GM08714 (cell line): ENCODE data around the gene PIGQ.

Experiments
- H3K4me3 ChIP-seq: fragments of 200-500 bp; sonication (Bioruptor generic); 2 replicates; pipeline ENCODE4 v1.5.1; 2014; ENCODE audit warnings: mild to moderate bottlenecking, low read length, inconsistent platforms
- ZNF274 ChIP-seq: IDR thresholded peaks from 2 replicates; pipeline ENCODE4 v1.6.1; 2012; ENCODE audit warnings: mild to moderate bottlenecking, low read depth, low read length

Gene PIGQ

DNA sequence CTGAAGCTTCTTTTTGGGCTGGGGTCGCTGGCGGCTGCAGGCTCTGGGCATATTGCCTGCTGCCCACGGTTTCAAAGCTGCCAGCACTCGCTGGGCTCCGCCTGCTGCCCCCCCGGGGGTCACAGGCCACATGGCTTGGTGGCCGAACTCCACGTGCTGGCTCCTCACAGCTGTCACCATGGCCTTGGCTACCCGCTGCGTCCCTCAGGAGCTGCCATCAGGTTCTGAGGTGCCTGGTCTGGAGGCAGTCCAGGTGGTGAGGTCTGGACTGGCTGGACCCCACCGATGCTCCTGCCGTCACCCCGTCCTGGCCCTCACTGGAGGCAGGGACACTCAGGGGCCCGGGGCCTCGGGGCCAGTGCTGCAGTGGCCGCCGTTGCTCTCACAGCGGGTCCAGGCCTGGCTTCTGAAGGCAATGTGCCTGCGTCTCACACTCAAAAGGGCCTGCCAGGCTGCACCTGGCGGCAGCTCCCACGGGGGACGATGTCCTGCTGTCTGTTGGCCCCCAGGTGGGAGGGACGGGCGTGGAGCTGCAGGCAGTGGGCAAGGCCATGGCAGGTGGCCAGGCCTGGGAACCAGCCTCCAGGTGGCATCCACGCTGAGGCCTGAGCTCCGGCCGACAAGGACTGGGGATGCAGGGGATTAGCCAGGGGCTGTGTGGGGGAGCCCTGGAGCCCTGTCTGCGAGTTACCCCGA lies 29.0 kb upstream of the PIGQ start:
- no peak for TF ChIP-seq ZNF274

DNA sequence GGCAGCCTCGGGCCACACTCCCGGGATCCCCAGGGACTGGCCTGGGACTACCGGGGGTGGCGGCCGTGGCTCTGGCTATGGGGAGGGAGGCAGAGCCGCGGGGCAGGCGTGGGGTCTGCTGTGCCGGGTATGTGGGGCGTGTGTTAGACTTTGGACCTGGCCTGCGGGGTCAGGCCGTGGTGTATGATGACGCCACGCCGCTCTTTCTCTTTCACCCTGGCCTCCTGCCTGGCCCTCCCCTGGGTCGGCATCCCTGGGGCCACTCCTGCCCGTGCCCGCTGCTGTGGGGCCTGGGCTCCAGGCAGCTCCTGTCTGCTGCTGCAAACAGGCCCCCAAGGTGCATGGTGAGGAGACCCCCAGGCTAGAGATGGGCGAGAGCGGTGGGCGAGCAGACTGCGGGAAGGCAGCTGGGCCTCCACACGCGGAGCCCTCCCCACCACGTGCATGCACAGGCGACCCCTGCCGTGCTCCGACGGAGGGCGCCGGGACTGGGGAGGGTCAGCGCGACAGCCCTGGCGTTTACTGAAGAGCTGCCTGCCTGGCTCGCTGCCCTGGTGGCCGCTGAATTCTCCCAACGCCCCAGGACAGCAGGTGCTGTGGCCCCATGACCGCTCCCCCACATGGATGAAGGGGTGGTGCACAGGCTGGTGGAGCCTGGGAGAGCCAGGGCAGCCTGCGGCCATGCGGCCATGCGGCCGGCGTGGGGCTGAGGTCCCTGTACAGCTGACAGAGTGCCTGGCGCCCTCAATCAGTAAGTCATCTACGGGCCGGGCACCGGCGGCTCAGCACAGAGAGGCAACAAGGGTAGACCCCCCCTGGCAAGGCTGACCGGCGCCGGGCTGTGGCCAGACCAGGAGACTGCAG lies 26.2 kb upstream of the PIGQ start:
- no peak for TF ChIP-seq ZNF274
- no peak overlapping the region for H3K4me3 ChIP-seq

More for the DNA sequence above, 29.0 kb upstream of the PIGQ start:
- no peak overlapping the region for H3K4me3 ChIP-seq

DNA sequence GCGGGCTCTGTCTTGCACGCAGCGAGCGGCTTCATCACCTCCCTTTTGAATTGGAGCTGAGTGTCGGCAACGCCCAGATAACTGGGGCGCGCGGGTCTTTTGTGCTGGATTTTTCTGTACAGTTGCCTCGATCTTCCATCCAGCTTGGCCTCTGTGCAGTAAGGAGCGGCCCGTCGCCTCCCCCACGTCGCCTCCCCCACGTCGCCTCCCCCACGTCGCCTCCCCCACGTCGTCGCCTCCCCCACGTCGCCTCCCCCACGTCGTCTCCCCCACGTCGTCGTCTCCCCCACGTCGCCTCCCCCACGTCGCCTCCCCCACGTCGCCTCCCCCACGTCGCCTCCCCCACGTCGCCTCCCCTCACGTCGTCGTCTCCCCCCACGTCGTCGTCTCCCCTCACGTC lies 25.3 kb upstream of the PIGQ start:
- TF ChIP-seq ZNF274 = no peak

DNA sequence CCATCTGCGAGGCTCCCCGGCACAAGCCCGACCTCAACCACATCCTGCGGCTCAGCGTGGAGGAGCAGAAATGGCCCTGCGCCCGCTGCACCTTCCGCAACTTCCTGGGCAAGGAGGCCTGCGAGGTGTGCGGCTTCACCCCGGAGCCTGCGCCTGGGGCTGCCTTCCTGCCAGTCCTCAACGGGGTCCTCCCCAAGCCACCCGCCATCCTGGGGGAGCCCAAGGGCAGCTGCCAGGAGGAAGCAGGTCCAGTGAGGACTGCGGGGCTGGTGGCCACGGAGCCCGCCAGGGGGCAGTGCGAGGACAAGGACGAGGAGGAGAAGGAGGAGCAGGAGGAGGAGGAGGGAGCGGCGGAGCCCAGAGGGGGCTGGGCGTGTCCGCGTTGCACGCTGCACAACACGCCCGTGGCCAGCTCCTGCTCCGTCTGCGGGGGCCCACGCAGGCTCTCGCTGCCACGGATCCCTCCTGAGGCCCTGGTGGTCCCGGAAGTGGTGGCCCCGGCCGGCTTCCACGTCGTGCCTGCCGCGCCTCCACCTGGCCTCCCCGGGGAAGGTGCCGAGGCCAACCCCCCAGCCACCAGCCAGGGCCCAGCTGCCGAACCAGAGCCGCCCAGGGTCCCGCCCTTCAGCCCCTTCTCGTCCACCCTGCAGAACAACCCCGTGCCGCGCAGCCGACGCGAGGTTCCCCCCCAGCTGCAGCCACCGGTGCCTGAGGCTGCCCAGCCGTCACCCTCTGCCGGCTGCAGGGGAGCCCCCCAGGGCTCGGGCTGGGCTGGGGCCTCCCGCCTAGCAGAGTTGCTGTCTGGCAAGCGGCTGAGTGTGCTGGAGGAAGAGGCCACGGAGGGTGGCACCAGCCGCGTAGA lies 22.6 kb upstream of the PIGQ start:
- TF ChIP-seq ZNF274 = no peak
- H3K4me3 ChIP-seq = no peak overlapping the region

More for the DNA sequence above, 25.3 kb upstream of the PIGQ start:
- no peak overlapping the region for H3K4me3 ChIP-seq

DNA sequence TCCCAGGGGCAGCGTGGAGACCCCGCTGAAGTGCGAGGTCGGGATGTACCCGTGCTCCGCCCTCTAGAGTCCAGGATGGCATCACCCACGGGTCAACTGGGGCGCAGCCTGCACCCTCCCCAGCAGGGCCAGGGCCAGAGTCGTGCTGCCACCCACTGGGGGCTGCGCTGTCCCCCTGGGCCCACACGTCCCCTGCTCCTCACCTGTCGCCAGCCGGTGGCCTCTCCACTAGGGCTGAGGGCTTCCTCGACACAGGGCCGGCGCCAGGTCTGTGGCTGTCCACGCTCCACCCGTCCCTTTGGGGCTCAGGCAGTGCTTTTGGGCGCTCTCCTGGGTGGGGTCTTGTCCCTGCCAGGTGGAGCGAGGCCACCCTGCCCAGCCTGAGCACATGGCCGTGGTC lies 21.2 kb upstream of the PIGQ start:
- H3K4me3 ChIP-seq = no peak overlapping the region
- no peak for TF ChIP-seq ZNF274

DNA sequence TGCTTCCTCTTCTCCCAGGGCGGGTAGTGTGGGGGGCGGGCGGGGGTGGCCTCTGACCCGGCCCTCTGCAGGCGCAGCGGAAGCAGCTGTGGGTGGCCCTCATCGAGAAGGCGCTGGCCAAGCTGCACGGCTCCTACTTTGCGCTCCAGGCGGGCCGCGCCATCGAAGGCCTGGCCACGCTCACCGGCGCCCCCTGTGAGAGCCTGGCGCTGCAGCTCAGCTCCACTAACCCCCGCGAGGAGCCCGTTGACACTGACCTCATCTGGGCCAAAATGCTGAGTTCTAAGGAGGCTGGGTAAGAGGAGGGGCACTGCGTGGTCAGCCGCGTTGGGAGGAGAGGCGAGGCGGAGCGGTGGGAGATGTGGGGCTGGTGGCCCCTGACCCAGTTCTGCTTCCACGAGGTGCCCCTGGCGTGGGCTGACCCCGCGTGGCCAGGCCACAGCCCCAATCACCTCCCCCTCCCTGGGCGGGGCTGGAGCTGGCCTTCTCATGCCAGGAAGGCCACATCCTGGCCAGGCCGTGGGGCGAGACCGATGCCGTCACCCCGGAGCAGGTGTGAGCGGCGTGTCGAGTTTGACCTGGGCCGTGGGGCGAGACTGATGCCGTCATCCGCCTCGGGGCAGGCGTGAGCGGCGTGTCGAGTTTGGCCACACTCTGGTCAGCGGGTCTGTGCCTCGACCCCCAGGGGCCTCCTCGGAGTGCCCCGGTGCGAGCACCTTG lies 20.1 kb upstream of the PIGQ start:
- no peak for TF ChIP-seq ZNF274
- no peak overlapping the region for H3K4me3 ChIP-seq

DNA sequence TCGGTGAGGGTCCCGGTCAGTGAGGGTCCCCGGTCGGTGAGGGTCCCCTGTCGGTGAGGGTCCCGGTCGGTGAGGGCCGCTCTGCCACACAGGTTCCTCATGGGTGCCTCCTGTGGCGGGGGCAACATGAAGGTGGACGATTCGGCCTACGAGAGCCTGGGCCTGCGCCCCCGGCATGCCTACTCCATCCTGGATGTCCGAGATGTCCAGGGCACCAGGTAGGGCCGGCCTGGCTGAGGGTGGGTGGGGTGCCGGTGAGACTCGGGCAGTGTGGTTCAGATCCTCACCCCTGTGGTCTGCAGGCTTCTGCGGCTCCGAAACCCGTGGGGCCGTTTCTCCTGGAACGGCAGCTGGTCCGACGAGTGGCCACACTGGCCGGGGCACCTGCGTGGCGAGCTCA lies 18.6 kb upstream of the PIGQ start:
- no peak for TF ChIP-seq ZNF274
- no peak overlapping the region for H3K4me3 ChIP-seq

DNA sequence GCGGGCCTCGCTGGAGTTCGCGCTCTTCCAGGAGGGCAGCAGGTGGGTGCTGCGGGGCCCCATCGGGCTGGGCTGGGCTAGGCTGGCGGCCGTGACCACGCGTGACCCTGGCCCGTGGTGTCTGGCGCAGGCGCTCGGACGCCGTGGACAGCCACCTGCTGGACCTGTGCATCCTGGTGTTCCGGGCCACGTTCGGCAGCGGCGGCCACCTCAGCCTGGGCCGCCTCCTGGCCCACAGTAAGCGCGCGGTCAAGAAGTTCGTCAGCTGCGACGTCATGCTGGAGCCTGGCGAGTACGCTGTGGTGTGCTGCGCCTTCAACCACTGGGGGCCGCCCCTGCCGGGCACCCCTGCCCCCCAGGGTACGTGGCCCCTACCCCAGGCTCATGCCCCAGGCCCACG lies 17.6 kb upstream of the PIGQ start:
- no peak for TF ChIP-seq ZNF274
- H3K4me3 ChIP-seq = no peak overlapping the region

DNA sequence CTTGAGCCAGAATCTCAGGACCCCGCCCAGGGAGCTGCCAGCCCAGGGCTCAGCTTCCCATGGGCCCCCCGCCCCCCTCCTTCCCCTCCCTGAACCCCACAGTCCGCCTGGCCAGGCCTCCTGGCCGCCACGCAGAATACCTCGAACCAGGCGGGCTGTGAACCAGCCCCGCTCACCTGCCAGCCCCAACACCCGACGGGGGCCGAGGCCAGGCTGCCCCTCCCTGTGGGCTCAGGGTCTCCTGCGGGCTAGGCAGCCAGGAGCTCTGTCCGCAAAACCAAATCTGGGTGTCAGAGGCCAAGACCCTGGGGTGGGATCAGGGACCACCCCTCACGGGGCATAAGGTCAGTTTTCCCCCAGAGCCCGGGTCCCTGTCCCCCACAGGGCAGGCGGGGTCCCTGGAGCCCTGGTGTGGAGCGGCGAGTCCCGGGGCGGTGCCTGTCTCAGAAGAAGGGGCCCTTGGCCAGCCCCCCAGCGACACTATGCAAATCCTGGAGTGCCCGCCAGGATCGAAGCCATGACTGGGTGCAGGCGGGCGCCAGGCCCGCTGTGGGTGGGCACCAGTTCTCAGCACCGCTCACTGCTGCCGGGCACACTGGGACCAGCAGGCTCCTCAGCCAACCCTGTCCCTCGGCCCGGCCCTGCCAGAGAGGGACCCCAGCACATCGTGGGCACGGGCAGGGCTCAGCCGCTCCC lies 16.0 kb upstream of the PIGQ start:
- TF ChIP-seq ZNF274 = no peak
- no peak overlapping the region for H3K4me3 ChIP-seq

DNA sequence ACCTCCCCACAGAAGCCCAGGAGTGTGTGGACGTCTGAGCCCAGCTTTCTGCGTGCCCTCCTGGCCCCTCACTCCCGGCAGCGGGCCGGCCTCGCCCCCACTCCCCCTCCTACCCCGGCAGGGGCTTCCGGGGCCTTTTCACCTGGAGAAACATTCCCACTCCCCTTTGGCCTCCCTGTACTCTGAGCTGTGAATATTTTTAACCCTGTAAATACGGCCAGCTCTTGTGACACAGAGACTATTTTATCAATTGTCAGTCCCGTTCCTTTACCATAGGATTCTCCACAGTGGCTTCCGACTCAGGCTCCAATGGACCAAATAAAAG lies 15.5 kb upstream of the PIGQ start:
- H3K4me3 ChIP-seq = no peak overlapping the region

DNA sequence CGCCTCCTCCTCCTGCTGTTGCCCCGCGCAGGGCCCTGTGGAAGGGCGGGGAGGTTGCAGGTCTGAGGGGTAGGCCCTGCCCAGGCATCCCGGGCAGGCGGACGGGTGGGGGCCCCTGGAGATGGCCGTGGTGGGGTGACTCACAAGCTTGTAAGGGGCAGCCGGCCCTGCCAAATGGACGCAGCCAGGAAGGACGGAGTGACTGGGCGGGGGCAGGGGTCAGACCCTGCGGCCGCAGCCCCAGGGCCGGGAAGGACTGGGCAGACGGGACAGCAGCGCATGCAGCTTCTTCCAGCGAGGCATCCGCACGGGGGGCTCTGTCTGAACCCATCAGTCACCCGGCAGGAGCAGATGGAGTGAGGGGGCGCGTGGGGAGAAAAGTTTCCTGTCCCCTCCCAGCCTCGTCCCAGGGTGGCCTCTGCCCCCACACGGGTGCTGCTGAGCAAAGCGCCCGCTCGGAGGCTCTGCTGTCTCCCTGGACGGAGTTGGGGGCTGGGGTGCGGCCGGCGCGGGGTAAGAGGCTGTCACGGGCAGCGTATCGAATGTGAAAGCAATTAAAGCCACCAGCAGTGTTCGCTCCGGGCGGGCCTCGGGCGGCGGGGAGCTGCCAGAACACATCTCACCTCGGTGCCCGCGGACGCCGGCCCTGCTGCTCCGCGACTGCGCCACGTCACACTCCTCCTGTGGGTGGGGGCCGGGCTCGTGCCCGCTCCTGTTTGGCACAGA lies 15.0 kb upstream of the PIGQ start:
- no peak overlapping the region for H3K4me3 ChIP-seq
- no peak for TF ChIP-seq ZNF274

More for the DNA sequence above, 15.5 kb upstream of the PIGQ start:
- no peak for TF ChIP-seq ZNF274

DNA sequence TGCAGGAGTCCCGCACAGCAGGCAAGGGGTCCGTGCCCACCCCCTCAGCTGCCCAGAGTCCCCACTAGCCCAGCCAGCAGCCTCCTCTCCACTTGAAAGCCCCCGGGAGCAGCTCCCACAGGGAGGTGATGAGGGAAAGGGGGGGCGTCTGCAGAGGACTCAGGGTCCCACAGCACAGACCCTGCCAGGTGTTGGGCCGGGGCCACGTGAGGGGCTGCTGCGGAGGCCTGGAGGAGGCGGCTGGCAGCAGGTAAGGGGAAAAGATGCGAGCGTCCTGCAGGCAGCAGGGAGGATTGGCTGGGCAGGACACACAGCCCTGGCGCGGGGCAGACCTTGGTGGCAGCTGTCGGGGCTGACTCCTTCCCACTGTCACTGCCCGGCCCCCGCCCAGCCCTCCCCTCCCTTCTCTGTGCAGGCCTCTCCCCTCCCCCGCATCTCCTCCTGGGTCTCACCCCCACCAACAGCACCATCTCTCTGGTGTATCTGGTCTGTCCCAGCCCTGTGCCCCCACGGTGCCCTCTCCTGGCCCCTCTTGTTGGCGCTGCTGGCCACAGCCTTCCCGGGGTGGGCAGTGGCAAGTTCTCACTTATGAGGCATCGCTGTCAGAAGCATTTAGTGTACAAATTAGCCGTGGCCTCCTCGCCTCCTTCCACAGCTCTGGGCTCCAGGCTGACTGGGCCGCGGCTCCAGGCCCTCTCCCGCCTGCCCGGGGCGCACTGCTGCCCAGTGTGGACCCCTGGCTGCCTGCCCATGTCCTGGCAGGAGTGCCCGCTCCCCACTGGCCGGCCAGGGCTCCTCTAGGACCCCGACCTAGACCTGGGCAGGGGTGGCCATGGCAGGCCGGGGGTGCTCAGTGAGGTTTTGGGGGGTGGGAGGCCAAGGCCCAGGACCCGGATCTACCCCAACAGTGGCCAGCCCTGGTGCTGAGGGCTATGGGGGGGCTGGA lies 14.0 kb upstream of the PIGQ start:
- TF ChIP-seq ZNF274 = no peak
- H3K4me3 ChIP-seq = no peak overlapping the region
